HepG2 (cell line): Measurements from ENCODE around the gene PPP3CB.

ENCODE experiments used
- RORA ChIP-seq: sonication (generic); formaldehyde crosslinking; IDR thresholded peaks from 2 replicates; pipeline ENCODE4 v1.5.0; 2020; ENCODE audit warnings: mild to moderate bottlenecking, missing genetic modification reagents, moderate library complexity
- TF ChIP-seq, protein P1 (sequence below): sonication (generic); formaldehyde crosslinking; IDR thresholded peaks from 2 replicates; pipeline ENCODE4 v1.4.0; 2020; ENCODE audit warnings: low read depth, mild to moderate bottlenecking, missing genetic modification reagents
- TF ChIP-seq, protein P2 (sequence below): sonication (generic); formaldehyde crosslinking; IDR thresholded peaks from 2 replicates; pipeline ENCODE4 v1.5.1; 2020; ENCODE audit warnings: mild to moderate bottlenecking, moderate library complexity, missing genetic modification reagents
- TF ChIP-seq, protein P3 (sequence below): IDR thresholded peaks from 2 replicates; pipeline ENCODE4 v1.6.1; 2012; ENCODE audit warnings: inconsistent platforms
- TF ChIP-seq, protein P4 (sequence below): sonication (generic); formaldehyde crosslinking; IDR thresholded peaks from 2 replicates; pipeline ENCODE4 v1.5.0; 2020; ENCODE audit warnings: mild to moderate bottlenecking, missing genetic modification reagents, moderate library complexity

DNA sequence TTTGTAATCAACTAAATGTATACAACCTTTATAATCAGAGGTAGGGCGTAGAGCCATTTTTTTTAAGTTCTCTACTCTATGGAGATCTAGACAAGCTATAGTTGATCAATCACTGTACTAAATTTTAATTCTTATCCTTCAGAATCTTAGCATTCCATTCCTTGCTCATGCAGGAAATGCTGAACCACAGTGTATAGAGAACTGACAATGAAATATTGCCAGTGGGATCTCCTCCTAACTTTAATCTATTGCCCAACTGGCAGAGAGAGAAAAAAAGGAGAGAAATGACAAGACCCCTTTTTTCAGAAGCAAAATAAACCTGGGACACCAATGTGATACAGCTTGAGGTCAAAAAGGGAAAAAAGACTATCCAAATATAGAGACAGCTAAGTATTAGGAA lies 26.4 kb upstream of the PPP3CB start:
- no peak for TF ChIP-seq RORA (CRISPR knock-in tag)
- TF ChIP-seq, protein P1, sequence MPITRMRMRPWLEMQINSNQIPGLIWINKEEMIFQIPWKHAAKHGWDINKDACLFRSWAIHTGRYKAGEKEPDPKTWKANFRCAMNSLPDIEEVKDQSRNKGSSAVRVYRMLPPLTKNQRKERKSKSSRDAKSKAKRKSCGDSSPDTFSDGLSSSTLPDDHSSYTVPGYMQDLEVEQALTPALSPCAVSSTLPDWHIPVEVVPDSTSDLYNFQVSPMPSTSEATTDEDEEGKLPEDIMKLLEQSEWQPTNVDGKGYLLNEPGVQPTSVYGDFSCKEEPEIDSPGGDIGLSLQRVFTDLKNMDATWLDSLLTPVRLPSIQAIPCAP (CRISPR knock-in tag): no peak
- TF ChIP-seq, protein P2, sequence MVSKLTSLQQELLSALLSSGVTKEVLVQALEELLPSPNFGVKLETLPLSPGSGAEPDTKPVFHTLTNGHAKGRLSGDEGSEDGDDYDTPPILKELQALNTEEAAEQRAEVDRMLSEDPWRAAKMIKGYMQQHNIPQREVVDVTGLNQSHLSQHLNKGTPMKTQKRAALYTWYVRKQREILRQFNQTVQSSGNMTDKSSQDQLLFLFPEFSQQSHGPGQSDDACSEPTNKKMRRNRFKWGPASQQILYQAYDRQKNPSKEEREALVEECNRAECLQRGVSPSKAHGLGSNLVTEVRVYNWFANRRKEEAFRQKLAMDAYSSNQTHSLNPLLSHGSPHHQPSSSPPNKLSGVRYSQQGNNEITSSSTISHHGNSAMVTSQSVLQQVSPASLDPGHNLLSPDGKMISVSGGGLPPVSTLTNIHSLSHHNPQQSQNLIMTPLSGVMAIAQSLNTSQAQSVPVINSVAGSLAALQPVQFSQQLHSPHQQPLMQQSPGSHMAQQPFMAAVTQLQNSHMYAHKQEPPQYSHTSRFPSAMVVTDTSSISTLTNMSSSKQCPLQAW: no peak
- TF ChIP-seq, protein P3, sequence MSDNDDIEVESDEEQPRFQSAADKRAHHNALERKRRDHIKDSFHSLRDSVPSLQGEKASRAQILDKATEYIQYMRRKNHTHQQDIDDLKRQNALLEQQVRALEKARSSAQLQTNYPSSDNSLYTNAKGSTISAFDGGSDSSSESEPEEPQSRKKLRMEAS: no peak
- TF ChIP-seq, protein P4, sequence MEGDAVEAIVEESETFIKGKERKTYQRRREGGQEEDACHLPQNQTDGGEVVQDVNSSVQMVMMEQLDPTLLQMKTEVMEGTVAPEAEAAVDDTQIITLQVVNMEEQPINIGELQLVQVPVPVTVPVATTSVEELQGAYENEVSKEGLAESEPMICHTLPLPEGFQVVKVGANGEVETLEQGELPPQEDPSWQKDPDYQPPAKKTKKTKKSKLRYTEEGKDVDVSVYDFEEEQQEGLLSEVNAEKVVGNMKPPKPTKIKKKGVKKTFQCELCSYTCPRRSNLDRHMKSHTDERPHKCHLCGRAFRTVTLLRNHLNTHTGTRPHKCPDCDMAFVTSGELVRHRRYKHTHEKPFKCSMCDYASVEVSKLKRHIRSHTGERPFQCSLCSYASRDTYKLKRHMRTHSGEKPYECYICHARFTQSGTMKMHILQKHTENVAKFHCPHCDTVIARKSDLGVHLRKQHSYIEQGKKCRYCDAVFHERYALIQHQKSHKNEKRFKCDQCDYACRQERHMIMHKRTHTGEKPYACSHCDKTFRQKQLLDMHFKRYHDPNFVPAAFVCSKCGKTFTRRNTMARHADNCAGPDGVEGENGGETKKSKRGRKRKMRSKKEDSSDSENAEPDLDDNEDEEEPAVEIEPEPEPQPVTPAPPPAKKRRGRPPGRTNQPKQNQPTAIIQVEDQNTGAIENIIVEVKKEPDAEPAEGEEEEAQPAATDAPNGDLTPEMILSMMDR: no peak
